GM12891 (cell line): Measurements from ENCODE around the gene PLEKHJ1.

Experiments used
- PAX5 ChIP-seq: IDR thresholded peaks from 2 replicates; pipeline ENCODE4 v1.6.1; 2011; ENCODE audit warnings: low read length, moderate library complexity, mild to moderate bottlenecking; ENCODE audit not compliant: insufficient read depth, severe bottlenecking
- POLR2A ChIP-seq: IDR thresholded peaks from 2 replicates; pipeline ENCODE4 v1.6.1; 2011; ENCODE audit warnings: low read depth, low read length, control low read depth
- POLR2AphosphoS5 ChIP-seq: IDR thresholded peaks from 2 replicates; pipeline ENCODE4 v1.6.1; 2011; ENCODE audit warnings: low read depth, low read length, control low read depth
- SPI1 ChIP-seq: IDR thresholded peaks from 2 replicates; pipeline ENCODE4 v1.6.1; 2011; ENCODE audit warnings: low read depth, low read length, control low read depth
- TAF1 ChIP-seq: IDR thresholded peaks from 2 replicates; pipeline ENCODE4 v1.6.1; 2011; ENCODE audit warnings: low read depth, low read length, control low read depth

DNA sequence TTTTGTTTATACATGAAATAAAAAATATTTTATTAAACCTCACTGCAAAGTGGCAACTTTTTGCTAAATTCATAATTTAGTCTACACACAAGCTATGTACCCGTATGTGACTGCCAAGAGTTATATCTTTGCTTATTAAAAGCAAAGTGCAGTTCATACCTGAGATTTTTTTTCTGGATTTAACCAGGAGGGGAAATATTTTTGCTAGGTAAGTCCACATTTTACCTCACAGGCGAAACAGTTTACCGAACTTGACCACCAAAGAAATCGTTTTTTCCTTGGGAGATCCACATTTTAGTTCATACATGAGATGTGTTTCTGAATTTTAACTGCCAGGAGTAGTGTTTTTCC is 32.3 kb upstream of the PLEKHJ1 start:
- no peak for TF ChIP-seq POLR2A
- TF ChIP-seq TAF1 = no peak
- TF ChIP-seq POLR2AphosphoS5 = no peak
- no peak for TF ChIP-seq SPI1
- TF ChIP-seq PAX5 = no peak
